ENCODE data around the gene PEX14. TPM values are rescaled to one million over a fixed set of nuclear protein-coding genes. Genes with fewer than 3 reads are reported as not detected.

PEX14 gene
- total RNA-seq, 1 donor from 2014 or later, result 19.2 TPM

DNA sequence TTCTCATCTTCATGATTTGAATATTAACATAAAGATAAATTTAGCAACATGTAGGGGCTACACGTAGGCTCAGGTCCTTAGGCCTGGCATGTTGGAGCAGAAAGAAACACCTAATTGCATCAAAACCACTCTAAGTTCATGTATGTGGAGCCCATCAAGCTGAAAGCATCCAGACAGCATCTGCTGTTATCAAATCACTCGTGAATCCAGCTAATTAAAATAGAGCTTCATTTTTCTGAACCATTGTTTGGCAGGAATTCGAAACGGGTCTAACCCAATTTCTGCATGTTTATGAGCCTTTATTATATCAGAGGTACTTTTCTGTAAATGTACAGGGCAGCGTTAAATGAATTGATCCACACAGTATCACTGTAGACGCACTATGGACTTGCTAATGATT lies 45.7 kb downstream of the PEX14 start:
- TF ChIP-seq, protein P1, sequence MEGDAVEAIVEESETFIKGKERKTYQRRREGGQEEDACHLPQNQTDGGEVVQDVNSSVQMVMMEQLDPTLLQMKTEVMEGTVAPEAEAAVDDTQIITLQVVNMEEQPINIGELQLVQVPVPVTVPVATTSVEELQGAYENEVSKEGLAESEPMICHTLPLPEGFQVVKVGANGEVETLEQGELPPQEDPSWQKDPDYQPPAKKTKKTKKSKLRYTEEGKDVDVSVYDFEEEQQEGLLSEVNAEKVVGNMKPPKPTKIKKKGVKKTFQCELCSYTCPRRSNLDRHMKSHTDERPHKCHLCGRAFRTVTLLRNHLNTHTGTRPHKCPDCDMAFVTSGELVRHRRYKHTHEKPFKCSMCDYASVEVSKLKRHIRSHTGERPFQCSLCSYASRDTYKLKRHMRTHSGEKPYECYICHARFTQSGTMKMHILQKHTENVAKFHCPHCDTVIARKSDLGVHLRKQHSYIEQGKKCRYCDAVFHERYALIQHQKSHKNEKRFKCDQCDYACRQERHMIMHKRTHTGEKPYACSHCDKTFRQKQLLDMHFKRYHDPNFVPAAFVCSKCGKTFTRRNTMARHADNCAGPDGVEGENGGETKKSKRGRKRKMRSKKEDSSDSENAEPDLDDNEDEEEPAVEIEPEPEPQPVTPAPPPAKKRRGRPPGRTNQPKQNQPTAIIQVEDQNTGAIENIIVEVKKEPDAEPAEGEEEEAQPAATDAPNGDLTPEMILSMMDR (conservative IDR thresholded peaks at IDR 0.05; ENCODE audit: low read depth, low read length), result no peak
- no peak for DNase-seq (ENCODE audit: low read depth)
- no peak overlapping the region for H3K4me3 ChIP-seq (ENCODE audit: low read depth, low read length)

DNA sequence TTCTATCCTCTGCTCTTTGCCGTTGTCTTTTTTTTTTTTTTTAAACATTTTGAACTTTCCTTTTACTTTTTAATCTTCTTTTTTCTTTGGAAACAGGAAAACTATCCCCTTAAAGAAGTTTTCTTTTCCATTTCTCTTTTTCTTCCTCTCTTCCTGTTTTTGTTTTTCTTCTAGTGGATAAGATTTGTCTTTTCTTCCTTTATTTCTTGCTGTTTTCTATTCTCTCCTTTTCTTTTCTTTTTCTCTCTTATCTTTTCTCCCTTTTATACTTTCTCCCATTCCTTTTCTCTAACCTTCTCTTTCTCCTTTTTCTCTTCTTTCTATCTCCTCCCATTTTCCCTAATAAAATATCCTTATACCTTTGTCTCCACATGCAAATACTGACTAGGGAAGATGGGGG lies 46.2 kb downstream of the PEX14 start:
- no peak overlapping the region for H3K4me3 ChIP-seq (ENCODE audit: low read depth, low read length)
- TF ChIP-seq, protein P1 (conservative IDR thresholded peaks at IDR 0.05; ENCODE audit: low read depth, low read length), result no peak

DNA sequence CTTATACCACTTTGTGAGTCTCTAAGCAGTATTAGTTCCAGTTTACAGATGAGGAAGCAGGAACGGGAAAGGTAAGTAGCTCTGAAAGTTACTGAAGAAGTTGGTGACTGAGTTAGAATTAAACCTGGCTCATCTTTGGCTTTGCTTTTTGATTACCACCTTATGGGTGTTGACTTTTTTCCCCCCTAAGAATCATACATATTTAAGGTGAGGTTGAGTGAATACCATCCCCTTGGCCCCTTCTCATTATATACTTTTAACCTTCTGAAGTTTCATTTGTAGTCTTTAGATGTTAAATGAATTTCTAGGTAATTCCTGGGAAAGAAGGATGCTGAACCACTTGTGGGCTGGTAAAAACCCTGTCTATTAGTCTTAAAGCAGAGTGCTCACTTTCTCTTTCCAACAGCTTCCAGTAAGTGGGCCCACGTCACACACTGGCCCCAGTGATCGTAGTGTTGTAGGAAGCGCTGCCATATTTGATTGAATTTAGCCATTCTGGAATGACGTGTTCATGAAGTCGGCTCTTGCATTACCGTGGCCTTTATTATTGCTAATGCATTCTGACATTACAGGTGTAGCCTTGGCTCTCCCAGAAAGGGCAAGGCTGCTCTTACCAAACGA lies 46.9 kb downstream of the PEX14 start:
- H3K4me3 ChIP-seq (ENCODE audit: low read depth, low read length), result no peak overlapping the region
- DNase-seq (ENCODE audit: low read depth), result no peak

More for the DNA sequence above, 46.2 kb downstream of the PEX14 start:
- no peak for DNase-seq (ENCODE audit: low read depth)

DNA sequence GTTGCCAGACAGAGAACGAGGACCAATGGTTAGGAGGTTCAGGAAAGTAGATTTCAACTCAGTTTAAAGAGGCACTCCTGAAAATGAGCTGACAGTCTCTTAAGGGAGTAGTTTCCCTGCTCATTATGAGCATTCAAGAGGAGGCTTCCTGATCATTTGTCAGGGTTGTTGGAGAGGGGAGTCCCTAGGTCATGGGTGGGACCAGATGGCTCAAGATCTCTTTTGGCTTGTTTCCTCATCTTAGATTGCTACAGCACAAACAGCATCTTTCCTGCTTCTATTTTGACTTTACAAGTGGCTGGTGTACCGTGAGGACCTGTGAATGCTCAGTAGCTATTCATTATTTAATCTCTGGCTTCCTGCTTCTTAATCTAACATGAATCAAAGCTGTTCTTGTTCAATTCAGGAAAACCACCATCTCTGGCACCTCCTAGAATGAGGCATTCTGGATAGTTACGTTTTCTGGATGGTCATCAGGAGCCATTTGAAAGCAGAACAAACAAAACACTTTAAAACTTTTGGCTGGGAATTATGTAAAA lies 47.6 kb downstream of the PEX14 start:
- H3K4me3 ChIP-seq (ENCODE audit: low read depth, low read length), result no peak overlapping the region
- no peak for DNase-seq (ENCODE audit: low read depth)
- TF ChIP-seq, protein P1 (conservative IDR thresholded peaks at IDR 0.05; ENCODE audit: low read depth, low read length), result no peak

More for the DNA sequence above, 46.9 kb downstream of the PEX14 start:
- TF ChIP-seq, protein P1 (conservative IDR thresholded peaks at IDR 0.05; ENCODE audit: low read depth, low read length), result no peak

DNA sequence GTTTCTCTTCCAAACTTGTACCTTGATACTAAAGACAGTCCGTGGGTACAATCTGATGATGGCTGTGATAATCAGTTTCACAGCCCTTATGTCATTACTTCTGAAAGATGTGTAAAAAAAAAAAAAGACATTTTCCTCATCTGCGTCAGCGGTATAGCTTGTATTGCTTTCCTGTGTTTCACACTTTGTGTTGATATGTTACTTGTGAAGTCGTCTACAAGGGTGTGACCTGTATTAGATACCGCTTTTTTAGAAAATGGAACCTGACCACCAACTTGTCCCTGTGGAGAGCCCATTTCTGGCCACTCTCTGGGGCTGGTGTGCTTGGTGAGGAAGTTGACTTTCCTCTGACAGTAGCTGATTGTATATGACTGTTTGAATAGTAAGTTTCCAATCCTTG lies 50.5 kb downstream of the PEX14 start:
- no peak for DNase-seq (ENCODE audit: low read depth)
- H3K4me3 ChIP-seq (ENCODE audit: low read depth, low read length), result no peak overlapping the region
- TF ChIP-seq, protein P1 (conservative IDR thresholded peaks at IDR 0.05; ENCODE audit: low read depth, low read length), result no peak

DNA sequence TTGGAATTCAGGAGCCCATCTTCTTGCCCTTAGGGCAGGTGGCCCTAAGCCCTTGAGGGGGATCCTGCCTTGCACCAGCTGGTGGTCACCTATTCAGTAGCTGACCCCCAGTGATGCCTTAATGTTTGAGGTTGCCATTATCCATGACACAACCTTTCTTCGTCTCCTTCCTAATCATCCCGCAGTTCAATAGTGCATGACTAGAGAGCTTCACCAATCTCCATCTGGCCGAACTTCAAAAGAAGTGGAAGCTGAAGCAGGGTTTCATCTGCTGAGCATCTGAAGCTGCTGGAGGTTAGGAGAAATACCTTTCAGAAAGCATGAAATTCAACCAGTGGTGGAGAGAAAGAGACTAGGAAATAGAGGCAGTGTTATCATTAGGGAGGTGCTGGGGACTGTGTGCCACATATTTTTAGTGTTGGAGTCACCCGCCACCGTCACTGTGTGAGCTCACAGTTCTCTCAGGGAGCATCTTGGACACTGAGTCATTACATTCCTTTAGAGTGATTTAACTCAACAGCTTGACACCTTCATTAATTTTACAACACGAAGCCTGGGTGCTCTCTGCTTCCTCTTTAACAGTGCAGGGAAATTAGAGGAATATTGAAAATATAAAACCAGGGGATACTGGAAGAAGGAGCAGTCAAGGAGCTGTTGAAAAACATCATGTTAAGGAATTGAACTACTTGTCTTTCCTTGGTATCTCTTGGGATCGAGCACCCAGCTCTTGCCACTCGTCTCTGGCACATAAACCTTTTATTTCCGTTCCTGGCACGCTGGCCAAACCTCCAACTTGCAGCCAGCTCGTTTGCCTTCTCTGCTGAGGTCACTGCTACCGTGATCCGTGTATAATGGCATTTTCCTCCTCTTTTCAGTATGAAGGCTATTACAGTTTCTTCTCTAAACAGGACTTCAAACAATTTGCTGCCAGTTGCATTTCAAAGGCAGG lies 53.6 kb downstream of the PEX14 start:
- H3K4me3 ChIP-seq (ENCODE audit: low read depth, low read length), result peak overlapping the region; percentile 24
- DNase-seq (ENCODE audit: low read depth), result peak; percentile 85
- TF ChIP-seq, protein P1 (conservative IDR thresholded peaks at IDR 0.05; ENCODE audit: low read depth, low read length), result no peak

All from epithelial cell of proximal tubule (primary cell).